Inferior parietal cortex (tissue), 1 donor: ENCODE data around the gene CCDC146.
"Not testable (repeated sequence)": the region's sequence is repeated elsewhere in the genome, so short reads cannot be mapped to it uniquely, and the experiment has no call there.

Source experiments
- DNase-seq: peaks from one replicate; pipeline ENCODE4 v3.0.0-alpha.2; 2016; ENCODE audit errors: extremely low spot score

CCDC146 gene

DNA sequence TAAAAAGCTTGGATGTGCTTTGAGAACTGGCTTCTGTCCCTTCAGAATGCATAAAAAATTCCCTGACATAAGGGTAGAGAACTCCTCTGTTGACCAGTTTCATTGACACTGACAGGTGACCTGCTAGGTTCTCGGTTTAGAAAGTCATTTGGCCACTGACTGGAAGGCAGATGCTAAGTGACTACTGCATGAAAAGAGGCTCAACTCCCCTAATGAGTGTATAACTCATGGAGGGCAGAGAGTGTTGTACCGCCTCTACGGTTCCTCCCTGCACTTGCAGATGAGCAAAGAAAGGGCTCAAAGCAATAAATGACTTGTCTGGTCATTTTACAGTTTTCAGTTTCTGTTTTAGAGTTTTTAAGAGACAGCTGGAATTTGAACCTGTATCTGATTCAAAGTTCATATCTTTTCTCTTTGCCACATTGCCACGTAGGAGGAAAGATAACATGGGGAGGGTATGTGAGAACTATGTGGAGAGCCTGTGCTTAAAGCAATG lies 80.1 kb downstream of the CCDC146 start:
- DNase-seq = no peak

DNA sequence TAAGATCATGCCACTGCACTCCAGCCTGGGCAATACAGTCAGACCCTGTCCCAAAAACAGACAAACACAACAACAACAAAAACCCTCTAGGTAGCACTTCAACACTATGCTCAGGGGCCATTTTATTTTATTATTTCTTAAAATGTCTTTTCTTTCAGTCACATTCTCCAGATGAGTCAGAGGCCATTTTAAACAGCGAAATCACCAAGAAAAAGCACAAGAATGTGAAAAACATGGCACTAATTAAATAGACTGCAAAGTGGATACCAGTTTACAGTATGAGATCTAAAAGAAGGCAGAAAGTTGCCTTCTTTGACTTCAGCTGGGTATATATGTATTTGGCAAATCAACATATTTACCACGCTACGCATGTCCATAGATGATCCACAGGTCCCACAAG lies 83.3 kb downstream of the CCDC146 start:
- no peak for DNase-seq

GRCh38 chr7:77208416-77208815 lies 86.0 kb downstream of the CCDC146 start:
- no peak for DNase-seq

DNA sequence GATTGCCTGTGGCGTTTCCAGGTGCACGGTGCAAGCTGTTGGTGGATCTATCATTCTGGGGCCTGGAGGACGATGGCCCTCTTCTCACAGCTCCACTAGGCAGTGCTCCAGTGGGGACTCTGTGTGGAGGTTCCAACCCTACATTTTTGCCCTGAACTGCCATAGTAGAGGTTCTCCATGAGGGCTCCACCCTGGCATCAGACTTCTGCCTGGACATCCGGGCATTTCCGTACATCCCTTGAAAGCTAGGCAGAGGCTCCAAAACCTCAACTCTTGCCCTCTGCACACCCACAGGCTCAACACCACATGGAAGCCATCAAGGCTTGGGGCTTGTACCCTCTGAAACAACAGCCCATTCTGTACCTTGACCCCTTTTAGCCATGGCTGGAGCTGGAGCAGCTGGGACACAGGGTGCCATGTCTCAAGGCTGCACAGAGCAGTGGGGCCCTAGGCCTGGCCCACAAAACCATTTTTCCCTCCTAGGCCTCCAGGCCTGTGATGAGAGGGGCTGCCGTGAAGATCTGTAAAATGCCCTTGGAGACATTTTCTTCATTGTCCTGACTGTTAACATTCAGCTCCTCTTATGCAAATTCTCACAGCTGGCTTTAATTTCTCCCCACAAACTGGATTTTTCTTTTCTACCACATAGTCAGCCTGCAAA lies 87.2 kb downstream of the CCDC146 start:
- DNase-seq = no peak

DNA sequence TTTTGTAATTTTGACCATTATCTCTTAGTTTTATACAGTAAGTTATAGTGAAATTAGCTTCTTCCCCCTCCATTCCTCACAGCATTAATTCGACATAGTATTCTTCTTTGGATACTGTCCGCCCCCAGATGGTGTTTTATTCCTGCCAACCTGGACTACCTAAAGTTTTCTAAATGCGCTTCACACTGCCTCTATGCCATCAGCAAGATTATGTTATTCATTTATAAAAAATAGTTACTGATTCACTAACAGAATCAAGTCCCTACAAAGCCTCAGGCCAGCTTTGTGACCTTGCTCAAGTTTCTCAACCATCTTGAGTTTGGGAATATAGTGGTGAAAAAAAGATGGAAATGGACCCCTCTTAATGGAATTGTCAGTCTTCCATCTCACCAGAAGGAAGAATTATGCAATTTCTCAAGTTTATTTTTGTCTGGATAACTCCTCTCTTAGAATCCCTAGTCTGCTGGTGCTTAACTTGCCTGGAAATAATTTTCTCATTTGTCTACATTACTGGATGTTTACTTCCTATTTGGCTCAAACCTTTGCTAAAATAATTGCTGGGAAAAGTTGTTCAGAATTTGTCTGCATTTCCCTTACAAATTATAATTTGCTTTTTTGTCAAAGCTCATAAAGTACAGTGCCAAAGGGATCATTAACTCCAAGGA lies 93.9 kb downstream of the CCDC146 start:
- DNase-seq = no peak

- no peak for DNase-seq
Observed at GRCh38 chr7:77217474-77218185, 95.2 kb downstream of the CCDC146 start.

DNA sequence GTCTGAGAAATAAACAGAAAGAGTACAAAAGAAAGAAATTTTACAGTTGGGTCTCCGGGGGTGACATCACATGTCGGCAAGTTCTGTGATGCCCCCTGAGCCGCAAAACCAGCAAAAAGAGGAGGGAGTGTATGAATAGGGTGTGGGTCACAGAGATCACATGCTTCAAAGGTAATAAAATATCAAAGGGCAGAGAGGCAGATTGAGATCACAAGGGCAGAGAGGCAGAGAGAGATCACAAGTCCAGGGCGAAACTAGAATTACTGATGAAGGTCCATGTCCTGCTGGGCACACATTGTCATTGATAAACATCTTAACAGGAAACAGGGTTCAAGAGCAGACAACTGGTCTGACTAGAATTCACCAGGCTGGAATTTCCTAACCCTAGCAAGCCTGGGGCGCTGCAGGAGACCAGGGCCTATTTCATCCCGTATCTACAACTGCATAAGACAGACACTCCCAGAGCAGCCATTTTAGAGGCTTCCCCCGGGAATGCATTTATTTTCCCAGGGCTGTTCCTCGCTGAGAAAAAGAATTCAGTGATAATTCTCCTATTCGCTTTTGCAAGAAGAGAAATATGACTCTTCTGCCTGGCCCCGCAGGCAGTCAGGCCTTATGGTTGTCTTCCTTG lies 97.4 kb downstream of the CCDC146 start:
- not testable (repeated sequence) for DNase-seq

DNA sequence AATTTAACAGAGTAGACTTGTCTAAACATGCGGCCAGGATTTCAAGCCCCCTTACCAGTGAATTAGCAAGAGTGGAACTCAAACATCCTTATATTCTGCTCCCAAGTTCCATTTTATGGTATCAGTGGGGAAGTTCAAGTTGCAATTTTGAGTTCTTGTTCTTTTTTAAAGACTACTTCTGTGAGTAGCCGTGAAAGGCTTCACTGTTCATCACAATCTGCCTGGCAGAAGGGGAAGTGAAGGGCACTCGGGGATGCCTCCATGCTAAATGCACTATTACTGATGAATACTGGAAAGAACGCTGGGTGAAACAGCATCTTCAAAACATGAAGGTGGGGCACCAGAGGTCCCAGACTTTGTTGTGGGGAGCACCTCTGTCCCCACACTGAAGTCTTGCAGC lies 99.7 kb downstream of the CCDC146 start:
- no peak for DNase-seq

GRCh38 chr7:77222819-77223218 lies 100.4 kb downstream of the CCDC146 start:
- no peak for DNase-seq

- DNase-seq = no peak
Observed at GRCh38 chr7:77223261-77223660, 100.8 kb downstream of the CCDC146 start.

GRCh38 chr7:77226357-77226839 lies 104.0 kb downstream of the CCDC146 start:
- DNase-seq = no peak

DNA sequence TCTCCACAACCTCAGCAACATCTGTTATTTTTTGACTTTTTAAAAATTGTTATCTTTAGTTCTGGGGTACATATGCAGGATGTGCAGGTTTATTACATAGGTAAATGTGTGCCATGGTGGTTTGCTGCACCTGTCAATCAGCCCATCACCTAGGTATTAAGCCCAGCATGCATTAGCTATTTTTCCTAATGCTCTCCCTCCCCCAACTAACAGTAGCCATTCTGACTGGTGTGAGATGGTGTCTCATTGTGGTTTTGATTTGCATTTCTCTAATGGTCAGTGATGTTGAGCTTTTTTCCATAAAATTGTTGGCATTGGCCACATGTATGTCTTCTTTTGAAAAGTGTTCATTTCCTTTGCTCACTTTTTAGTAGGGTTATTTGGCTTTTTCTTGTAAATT lies 106.4 kb downstream of the CCDC146 start:
- DNase-seq = not testable (repeated sequence)

DNA sequence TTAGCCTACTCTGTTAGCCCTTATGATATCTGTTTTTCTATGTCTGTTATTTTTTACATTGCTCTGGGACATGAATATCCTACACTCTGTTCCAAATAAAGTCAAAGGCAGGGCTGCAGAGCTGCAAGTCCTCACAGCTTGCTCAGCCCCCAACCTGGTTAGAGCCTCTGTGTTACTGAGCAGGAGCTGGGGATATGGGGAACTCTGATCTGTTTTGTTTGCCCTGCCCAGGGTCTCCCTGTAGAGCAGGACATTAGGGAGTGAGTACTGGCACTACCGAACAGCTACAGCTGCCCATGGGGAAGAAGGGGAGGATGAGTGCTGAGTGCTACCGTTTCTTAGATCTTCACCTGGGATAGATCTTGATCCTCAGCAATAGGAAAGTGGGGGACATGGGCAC lies 110.1 kb downstream of the CCDC146 start:
- no peak for DNase-seq

DNA sequence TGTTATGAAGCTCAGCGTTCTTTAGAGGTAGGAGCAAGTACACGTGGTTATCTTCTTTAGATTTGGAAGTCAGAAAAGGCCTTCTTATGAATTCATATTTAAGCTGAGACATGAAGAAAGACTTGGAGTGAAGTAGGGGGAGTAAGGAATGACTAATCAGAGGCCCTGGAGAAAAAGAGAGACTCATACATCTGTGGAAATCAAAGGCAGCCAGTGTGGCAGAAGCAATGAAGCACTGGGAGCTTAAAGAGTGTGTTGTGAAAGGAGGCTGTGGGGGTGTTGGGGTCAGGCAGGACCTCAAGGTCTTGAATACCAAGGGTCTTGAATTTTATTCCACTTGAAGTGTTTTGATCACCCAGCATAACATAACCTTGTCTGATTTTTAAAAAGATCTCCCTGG lies 112.9 kb downstream of the CCDC146 start:
- DNase-seq = no peak

- DNase-seq = peak; percentile 18
Observed at GRCh38 chr7:77238703-77239136, 116.3 kb downstream of the CCDC146 start.

- DNase-seq = no peak
Observed at GRCh38 chr7:77239471-77239870, 117.1 kb downstream of the CCDC146 start.

GRCh38 chr7:77242068-77242467 lies 119.7 kb downstream of the CCDC146 start:
- no peak for DNase-seq

DNA sequence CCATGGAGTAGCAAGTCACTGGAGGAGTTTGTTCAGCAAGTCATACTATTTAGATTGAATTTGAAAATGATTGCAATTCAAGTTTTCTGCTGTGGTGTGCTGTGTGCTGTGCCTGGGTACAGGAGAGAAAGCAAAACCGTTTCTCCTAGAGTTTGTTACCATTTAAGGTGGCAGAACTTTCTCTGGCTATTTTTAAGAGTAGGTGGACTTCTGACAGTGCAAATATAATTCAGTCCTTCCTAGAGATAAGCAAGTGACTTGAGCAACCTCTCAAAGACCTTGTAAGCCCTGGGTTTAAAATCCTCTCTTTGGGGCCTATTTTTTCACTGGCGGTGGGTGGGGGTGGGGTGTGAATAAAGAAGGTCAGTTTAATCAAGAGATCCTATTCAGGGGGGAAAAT lies 120.1 kb downstream of the CCDC146 start:
- no peak for DNase-seq

- DNase-seq = no peak
Observed at GRCh38 chr7:77244222-77244934, 122.0 kb downstream of the CCDC146 start.

DNA sequence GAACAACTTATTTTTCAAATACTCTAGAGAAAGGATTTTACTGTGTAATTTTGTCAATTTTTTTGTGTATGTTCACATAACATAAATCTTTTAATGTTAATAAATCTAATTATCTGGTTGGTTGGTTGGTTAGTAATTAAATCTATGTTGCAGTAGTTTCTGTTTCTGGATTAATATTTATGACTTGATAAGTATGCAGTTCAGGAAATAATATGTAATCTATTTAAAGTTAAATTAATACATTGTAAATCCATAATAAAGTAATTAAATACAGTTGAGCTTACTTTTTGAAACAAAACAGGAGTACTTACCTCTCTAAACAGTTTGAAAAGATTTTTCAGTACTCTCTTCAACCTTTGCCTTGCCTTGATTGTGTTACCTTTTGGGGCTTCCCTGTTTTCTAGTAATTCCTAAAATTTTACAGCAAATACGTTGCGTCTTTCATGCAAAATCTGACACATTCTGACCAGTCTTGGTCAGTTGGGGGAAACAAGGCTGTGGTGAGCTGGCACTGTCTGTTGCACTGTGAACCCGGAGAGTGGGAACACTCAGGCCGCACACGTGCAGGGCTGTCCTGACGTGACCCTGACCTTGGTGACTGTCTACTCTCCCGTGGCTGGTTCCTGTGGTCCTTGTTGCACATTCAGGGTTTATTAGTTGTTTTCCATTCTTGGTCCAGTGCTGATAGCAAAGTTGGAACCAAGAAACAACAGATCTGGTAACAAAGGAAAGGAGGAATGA lies 122.8 kb downstream of the CCDC146 start:
- no peak for DNase-seq
